Peyer's patch (tissue), 4 donors: Measurements from ENCODE around the gene TSPAN4.

Experiments
- POLR2A ChIP-seq, 2 donors: fragments of 450-650 bp; IDR thresholded peaks; one replicate each; pipeline ENCODE4 v1.5.1; 2017; ENCODE audit warnings: antibody characterized with exemption in 2 of 2, mild to moderate bottlenecking in 2 of 2, moderate library complexity in 2 of 2
- TF ChIP-seq, protein P1 (sequence below), 6 experiments: fragments of 450-650 bp in 4 of 6; fragments of 200-600 bp in 2 of 6; sonication (generic) in 1 of 6; IDR thresholded peaks; one replicate each; pipeline ENCODE4 v1.5.1; 2017 to 2019; ENCODE audit warnings: antibody characterized with exemption in 6 of 6, mild to moderate bottlenecking in 3 of 6, moderate library complexity in 1 of 6

DNA sequence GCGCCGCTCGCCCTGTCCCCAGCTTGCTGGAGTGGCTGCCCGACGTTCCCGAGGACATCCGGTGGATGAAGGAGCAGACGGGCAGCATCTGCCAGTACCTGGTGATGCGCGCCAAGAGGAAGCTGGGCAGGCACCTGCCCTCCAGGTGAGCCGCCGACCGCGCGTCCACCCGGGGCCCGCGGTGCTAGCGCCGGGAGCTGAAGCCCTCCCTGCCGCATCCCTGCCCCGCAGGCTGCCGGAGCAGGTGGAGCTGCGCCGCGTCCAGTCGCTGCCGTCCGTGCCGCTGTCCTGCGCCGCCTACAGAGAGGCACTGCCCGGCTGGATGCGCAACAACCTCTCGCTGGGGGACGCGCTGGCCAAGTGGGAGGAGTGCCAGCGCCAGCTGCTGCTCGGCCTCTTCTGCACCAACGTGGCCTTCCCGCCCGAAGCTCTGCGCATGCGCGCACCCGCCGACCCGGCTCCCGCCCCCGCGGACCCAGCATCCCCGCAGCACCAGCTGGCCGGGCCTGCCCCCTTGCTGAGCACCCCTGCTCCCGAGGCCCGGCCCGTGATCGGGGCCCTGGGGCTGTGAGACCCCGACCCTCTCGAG lies 18.3 kb upstream of the TSPAN4 start:
- TF ChIP-seq, protein P1, sequence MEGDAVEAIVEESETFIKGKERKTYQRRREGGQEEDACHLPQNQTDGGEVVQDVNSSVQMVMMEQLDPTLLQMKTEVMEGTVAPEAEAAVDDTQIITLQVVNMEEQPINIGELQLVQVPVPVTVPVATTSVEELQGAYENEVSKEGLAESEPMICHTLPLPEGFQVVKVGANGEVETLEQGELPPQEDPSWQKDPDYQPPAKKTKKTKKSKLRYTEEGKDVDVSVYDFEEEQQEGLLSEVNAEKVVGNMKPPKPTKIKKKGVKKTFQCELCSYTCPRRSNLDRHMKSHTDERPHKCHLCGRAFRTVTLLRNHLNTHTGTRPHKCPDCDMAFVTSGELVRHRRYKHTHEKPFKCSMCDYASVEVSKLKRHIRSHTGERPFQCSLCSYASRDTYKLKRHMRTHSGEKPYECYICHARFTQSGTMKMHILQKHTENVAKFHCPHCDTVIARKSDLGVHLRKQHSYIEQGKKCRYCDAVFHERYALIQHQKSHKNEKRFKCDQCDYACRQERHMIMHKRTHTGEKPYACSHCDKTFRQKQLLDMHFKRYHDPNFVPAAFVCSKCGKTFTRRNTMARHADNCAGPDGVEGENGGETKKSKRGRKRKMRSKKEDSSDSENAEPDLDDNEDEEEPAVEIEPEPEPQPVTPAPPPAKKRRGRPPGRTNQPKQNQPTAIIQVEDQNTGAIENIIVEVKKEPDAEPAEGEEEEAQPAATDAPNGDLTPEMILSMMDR (IDR thresholded peaks at IDR 0.05), result no peak
- TF ChIP-seq POLR2A (IDR thresholded peaks at IDR 0.05), result no peak
